Posterior vena cava (tissue), 2 donors: ENCODE measurements around the gene MAP2K5. TPM values are rescaled to one million over a fixed set of nuclear protein-coding genes. Genes with fewer than 3 reads are reported as not detected.

Experiments used
- DNase-seq: peaks from one replicate; pipeline ENCODE4 v3.0.0-alpha.2; 2020; ENCODE audit warnings: low spot score
- intact Hi-C, 2 donors: fragments of 100-400 bp; cut with DNase I; formaldehyde crosslinking; loops; one replicate each; pipeline versions ENCODE4 v1.14.1 to v1.14.2; 2022 to 2023
- total RNA-seq, 2 donors: library from RNA; stranded (reverse); fragmentation: NEBNext Ultra II Directional; extraction: Animal tissue kit (Norgen Biotek cat#: 25700); gene quantifications; one replicate each; pipeline ENCODE4 v1.2.1, GENCODE V29; 2021
- donor health status: DM: yes; HTN: yes; CAD: no.
- donor health status: DM: yes; HTN: yes; CAD: no.

MAP2K5 gene
- total RNA-seq, 2 donors from 2014 or later = 13.5 to 21.7 TPM

DNA sequence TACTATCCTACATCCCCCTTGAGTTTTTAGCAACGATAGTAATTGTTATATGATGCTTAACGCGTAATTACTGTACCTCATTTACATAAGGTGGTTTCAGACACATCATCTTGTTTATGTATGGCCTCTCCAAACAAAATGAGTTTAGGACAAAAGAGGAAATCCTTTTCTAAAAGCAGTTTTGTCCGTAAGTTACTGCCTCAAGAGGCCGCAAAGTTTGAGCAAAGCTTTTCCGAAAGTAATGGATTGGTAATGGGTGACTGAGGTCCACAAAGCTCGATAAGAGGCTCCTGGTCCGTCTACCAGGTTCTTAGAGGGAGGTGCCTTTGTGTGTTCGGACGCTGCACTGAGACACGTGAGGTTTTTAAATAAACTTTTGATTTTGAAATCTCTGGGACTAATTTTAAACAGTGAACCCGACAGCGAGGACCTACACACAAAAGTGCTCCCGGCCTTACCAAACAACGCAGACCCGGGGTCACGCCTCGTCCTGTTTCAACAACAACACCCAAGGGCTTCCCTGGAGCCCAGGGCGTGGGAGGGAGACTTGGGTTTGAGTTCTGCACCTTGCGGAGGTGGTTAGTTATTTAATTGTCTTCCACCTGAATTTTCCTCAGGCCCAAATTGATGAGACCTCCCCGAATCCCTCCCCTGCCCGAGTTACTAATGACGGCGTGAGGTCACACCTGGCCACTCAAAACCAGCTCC lies 22.0 kb upstream of the MAP2K5 start:
- intact Hi-C loops = no loop called here
- peak; percentile 83 for DNase-seq

DNA sequence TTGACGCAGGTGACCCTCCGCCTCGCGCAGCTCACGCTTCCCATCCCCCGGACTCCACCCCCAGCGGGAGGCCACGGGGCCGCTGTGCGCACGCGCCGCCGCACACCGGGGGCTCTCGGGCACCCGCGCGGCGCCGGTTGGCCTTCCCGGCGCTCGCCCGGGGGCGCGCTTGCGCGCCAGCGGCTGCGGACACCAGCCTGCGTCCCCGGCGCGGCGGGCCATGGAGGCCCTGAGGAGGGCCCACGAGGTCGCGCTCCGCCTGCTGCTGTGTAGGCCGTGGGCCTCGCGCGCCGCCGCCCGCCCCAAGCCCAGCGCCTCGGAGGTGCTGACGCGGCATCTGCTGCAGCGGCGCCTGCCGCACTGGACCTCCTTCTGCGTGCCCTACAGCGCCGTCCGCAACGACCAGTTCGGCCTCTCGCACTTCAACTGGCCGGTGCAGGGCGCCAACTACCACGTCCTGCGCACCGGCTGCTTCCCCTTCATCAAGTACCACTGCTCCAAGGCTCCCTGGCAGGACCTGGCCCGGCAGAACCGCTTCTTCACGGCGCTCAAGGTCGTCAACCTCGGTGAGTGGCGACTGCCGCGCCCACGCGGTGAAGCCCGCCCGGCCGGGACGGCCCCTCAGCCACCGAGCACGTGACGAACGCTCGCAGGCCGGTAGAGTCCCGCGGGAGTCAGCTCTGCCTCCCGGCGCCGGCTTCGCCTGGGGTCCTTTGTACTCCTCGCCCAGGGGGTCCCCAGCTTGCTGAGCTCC lies 21.3 kb upstream of the MAP2K5 start, which contains the start of gene C15orf61:
C15orf61 (plus strand) TSS at position 103 of the 754 bp plus-strand sequence; CDS start at position 221, 118 bp downstream.
- intact Hi-C loops = no loop called here
- peak; percentile 94 for DNase-seq

GRCh38 chr15:67521783-67522568 lies 20.5 kb upstream of the MAP2K5 start:
- intact Hi-C loops = no loop called here
- no peak for DNase-seq

GRCh38 chr15:67523330-67523729 lies 19.2 kb upstream of the MAP2K5 start:
- DNase-seq = no peak
- intact Hi-C loops = no loop called here

DNA sequence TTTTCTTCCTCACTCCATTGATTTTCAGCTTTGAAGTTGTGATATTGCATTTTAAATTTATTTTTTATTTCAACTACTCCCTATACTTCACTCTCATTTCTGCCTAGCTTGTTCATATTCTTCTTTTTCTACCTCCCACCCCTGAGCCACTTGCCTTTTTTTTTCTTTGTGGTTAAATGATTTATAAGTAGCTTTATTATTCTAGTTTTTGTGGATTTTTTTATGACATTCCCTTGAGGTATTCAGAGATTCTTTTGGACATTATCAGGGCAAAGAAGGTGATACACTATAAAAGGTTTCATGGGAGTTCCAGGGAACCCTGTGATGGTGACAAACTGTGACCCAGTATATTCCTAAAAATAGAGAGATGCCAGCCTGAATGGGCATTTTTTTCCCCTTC lies 18.3 kb upstream of the MAP2K5 start:
- no peak for DNase-seq
- intact Hi-C loops = no loop called here

DNA sequence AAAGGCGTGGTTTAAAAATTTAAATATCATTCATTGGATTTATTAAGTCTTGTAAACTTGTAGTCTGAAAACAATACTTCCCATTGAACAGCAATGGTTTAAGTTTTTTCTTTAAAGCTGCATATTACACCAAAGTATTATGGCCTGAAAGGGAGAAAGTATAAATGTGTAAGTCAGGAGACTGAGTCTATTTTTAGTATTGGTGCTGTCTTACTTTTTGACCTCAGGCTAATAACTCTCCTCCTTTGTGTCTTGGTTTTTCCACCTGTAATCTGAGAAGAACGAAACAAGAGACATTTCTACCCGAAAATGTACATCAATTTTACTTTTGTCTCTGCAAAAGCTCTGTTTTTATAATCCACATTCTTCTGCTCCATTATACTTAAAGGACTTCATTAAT lies 14.0 kb upstream of the MAP2K5 start:
- no peak for DNase-seq
- intact Hi-C loops = no loop called here

- no peak for DNase-seq
- intact Hi-C loops = no loop called here
Measured at GRCh38 chr15:67531379-67531914, 11.1 kb upstream of the MAP2K5 start.

DNA sequence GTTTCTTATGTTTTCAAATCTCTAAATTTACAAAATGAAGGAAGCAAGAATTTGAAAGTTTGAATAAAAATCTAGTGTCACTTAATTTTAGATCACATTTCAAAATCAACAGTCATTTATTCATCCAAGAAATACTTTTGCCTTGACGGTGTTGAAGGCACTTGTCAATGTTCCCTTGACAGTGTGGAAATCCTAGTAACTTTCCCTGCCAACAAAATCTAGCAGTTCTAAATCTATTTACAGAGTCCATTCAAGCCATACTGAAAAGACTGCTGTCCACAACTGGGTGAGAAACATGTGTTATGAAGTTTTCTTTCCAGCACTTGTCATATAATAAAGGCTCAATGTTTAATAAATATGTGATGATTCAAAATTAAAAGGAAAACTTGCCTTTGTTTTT lies 8.6 kb upstream of the MAP2K5 start:
- intact Hi-C loops = no loop called here
- no peak for DNase-seq

- intact Hi-C loops = no loop called here
- DNase-seq = no peak
Measured at GRCh38 chr15:67534360-67534759, 8.1 kb upstream of the MAP2K5 start.

- intact Hi-C loops = no loop called here
- DNase-seq = no peak
Measured at GRCh38 chr15:67537771-67538170, 4.7 kb upstream of the MAP2K5 start.

GRCh38 chr15:67543348-67543718 lies 830 bp downstream of the MAP2K5 start:
- intact Hi-C loops = no loop called here
- DNase-seq = no peak

- intact Hi-C loops = no loop called here
- no peak for DNase-seq
Measured at GRCh38 chr15:67544475-67544874, 2.0 kb downstream of the MAP2K5 start.

GRCh38 chr15:67545864-67546263 lies 3.4 kb downstream of the MAP2K5 start:
- intact Hi-C loops = no loop called here
- no peak for DNase-seq

- intact Hi-C loops = no loop called here
- no peak for DNase-seq
Measured at GRCh38 chr15:67547064-67547463, 4.6 kb downstream of the MAP2K5 start.

DNA sequence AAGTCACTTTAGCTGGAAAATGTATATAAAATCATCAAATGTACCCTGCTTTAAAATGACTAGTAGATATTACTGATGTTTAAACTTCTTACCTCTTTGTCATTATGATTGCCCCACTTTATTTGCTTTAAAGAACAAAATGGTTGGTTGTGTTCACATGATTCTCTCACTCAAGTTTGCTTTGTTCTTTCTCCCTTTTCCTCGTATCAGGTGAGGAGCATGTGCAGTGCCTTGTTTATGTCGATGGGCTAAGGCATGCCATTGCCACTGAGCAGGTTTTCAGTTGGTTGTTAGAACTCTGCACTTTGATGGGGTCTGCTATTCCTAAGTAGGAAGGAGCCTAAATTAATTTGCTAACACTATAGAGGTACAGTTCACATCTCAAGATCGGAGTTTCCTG lies 5.3 kb downstream of the MAP2K5 start:
- no peak for DNase-seq
- intact Hi-C loops = no loop called here

DNA sequence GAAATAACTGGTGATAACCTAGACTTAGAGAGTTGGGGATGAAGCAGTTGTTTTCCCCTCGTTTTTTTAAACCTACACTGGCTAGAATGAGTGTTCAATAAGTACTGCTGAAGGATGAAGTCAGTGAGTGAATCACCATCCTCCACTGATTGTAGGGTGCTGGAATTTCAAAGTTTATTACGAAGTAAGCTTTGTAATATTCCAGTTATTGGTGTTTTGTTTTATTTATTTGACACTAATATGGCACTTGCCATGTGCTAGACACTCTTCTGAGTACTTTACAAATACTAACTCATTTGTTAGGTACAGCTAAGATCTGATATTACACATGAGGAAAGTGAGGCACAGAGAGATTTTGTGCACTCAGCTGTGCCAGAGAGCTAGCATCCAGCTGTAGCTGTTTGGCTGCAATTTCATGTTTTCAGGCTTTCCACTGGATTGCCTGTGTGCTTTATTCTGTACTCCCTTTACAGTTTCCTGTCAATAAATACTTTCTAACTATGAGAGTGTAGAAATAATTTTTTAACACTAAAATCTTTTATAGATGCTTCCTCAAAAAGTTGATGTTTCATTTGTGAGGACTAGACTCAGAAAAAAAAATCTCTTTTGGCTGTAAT lies 5.8 kb downstream of the MAP2K5 start:
- intact Hi-C loops = no loop called here
- DNase-seq = no peak

GRCh38 chr15:67548862-67549651 lies 6.6 kb downstream of the MAP2K5 start:
- intact Hi-C loops = no loop called here

DNA sequence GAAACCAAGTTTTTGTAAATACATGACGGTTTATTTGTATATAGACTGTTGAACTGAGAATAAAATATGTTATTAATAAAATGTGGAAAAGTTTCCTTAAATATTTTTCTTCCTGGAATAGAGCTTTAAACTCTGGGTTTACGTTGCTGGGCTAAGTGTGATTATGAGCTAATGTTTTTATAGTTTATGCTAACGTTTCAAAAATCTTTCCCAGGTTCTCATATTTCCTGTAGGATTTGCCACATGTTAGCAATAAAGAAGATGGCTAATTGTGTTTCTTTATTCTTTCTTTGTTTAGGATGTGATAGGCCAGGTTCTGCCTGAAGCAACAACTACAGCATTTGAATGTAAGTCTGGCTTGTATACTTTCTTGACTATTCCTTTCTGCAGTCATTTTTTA lies 7.2 kb downstream of the MAP2K5 start:
- intact Hi-C loops = no loop called here
- no peak for DNase-seq

More at GRCh38 chr15:67548862-67549651, 6.6 kb downstream of the MAP2K5 start:
- no peak for DNase-seq

- intact Hi-C loops = no loop called here
- no peak for DNase-seq
Measured at GRCh38 chr15:67550522-67550921, 8.0 kb downstream of the MAP2K5 start.
